ENCODE results near the gene HIP1R.
"Not testable (repeated sequence)": the region's sequence is repeated elsewhere in the genome, so short reads cannot be mapped to it uniquely, and the experiment has no call there.

Gene HIP1R

GRCh38 chr12:122875590-122876220, 40.4 kb downstream of the HIP1R start:
- no peak for DNase-seq

- not testable (repeated sequence) for DNase-seq
Observed at GRCh38 chr12:122876281-122876680, 41.0 kb downstream of the HIP1R start.

GRCh38 chr12:122876731-122877130, 41.5 kb downstream of the HIP1R start:
- DNase-seq, result no peak

- DNase-seq, result no peak
Observed at GRCh38 chr12:122878780-122879612, 43.7 kb downstream of the HIP1R start.

- DNase-seq, result peak; percentile 19
Observed at GRCh38 chr12:122880155-122880667, 45.0 kb downstream of the HIP1R start.

- DNase-seq, result peak; percentile 40
Observed at GRCh38 chr12:122880668-122881067, 45.4 kb downstream of the HIP1R start.

GRCh38 chr12:122882908-122883558, 47.8 kb downstream of the HIP1R start:
- no peak for DNase-seq

GRCh38 chr12:122884091-122884826, 49.0 kb downstream of the HIP1R start:
- DNase-seq, result no peak

GRCh38 chr12:122884860-122885259, 49.6 kb downstream of the HIP1R start:
- no peak for DNase-seq

- DNase-seq, result no peak
Observed at GRCh38 chr12:122886161-122886560, 50.9 kb downstream of the HIP1R start.

GRCh38 chr12:122886851-122887818, 51.9 kb downstream of the HIP1R start:
- DNase-seq, result no peak

- DNase-seq, result no peak
Observed at GRCh38 chr12:122887819-122888212, 52.6 kb downstream of the HIP1R start.

GRCh38 chr12:122888232-122888752, 53.0 kb downstream of the HIP1R start:
- DNase-seq, result peak; percentile 70

- no peak for DNase-seq
Observed at GRCh38 chr12:122889761-122890520, 54.7 kb downstream of the HIP1R start.

GRCh38 chr12:122891661-122892525, 56.6 kb downstream of the HIP1R start:
- no peak for DNase-seq

GRCh38 chr12:122892724-122893123, 57.5 kb downstream of the HIP1R start:
- not testable (repeated sequence) for DNase-seq

GRCh38 chr12:122893208-122894153, 58.2 kb downstream of the HIP1R start:
- no peak for DNase-seq

Data from NCI-H2171 (cell line).